Measurements from ENCODE around the gene GTF3C5.

DNA sequence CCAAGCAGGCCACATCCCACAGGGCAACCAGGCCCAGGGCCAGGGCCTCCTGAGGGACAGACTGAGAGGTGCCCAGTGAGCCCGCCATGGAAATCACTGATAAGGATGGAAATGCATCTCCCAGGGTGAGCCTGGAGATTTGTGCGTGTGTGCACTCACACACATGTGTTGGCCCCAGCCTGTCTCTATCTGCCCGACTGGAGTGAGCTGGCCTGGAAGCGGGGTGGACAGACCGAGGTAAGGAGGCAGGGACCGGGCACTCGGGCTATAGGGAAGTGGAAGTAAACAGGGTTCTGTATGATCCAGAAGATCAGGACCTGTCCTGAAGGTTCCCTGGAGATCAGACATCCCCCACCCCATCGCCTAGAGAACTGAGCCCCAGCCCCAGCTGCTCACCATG is 34.9 kb upstream of the GTF3C5 start:
- TF ChIP-seq NFXL1 (IDR thresholded peaks at IDR 0.05; ENCODE audit: borderline replicate concordance) (no peak), NRF1 (conservative IDR thresholded peaks at IDR 0.05; ENCODE audit: low read depth, low read length) (no peak), TAF1 (IDR thresholded peaks at IDR 0.05; ENCODE audit: borderline replicate concordance, low read depth, low read length) (no peak), NFYA (IDR thresholded peaks at IDR 0.05; ENCODE audit: borderline replicate concordance, low read depth, low read length) (no peak), RBBP5 (conservative IDR thresholded peaks at IDR 0.05) (no peak), BRCA1 (IDR thresholded peaks at IDR 0.05; ENCODE audit: low read depth, low read length) (no peak)
- TF ChIP-seq, protein P1, sequence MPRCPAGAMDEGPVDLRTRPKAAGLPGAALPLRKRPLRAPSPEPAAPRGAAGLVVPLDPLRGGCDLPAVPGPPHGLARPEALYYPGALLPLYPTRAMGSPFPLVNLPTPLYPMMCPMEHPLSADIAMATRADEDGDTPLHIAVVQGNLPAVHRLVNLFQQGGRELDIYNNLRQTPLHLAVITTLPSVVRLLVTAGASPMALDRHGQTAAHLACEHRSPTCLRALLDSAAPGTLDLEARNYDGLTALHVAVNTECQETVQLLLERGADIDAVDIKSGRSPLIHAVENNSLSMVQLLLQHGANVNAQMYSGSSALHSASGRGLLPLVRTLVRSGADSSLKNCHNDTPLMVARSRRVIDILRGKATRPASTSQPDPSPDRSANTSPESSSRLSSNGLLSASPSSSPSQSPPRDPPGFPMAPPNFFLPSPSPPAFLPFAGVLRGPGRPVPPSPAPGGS (IDR thresholded peaks at IDR 0.05; ENCODE audit: borderline replicate concordance, insufficient read depth, low read depth, low read length, poor library complexity, severe bottlenecking): no peak
- TF ChIP-seq, protein P2, sequence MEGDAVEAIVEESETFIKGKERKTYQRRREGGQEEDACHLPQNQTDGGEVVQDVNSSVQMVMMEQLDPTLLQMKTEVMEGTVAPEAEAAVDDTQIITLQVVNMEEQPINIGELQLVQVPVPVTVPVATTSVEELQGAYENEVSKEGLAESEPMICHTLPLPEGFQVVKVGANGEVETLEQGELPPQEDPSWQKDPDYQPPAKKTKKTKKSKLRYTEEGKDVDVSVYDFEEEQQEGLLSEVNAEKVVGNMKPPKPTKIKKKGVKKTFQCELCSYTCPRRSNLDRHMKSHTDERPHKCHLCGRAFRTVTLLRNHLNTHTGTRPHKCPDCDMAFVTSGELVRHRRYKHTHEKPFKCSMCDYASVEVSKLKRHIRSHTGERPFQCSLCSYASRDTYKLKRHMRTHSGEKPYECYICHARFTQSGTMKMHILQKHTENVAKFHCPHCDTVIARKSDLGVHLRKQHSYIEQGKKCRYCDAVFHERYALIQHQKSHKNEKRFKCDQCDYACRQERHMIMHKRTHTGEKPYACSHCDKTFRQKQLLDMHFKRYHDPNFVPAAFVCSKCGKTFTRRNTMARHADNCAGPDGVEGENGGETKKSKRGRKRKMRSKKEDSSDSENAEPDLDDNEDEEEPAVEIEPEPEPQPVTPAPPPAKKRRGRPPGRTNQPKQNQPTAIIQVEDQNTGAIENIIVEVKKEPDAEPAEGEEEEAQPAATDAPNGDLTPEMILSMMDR (IDR thresholded peaks at IDR 0.05 in 2 of 3, conservative IDR thresholded peaks at IDR 0.05 in 1 of 3; ENCODE audit: control insufficient read depth in 2 of 3, extremely low read depth in 1 of 3, insufficient read depth in 1 of 3, low read depth in 3 of 3, low read length in 3 of 3): no peak
- TF ChIP-seq, protein P3, sequence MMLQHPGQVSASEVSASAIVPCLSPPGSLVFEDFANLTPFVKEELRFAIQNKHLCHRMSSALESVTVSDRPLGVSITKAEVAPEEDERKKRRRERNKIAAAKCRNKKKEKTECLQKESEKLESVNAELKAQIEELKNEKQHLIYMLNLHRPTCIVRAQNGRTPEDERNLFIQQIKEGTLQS (IDR thresholded peaks at IDR 0.05; ENCODE audit: borderline replicate concordance, extremely low read depth, low read depth, low read length): no peak
